Adrenal gland (tissue), 12 donors: Measurements from ENCODE around the gene NRXN3. TPM values are rescaled to one million over a fixed set of nuclear protein-coding genes. Genes with fewer than 3 reads are reported as not detected.

ENCODE experiments used
- DNase-seq, 7 donors: peaks; one replicate each; pipeline ENCODE4 v3.0.0-alpha.2; 2019 to 2020
- H3K27ac ChIP-seq, 5 donors: fragments of 200-600 bp; sonication (generic) in 4 of 5; 1 replicate in 3 of 5; 2 replicates in 2 of 5; pipeline versions ENCODE4 v1.5.1 to v1.8.0; 2016 to 2020; ENCODE audit warnings: mild to moderate bottlenecking in 1 of 5
- H3K27me3 ChIP-seq: fragments of 200-600 bp; 2 replicates; pipeline ENCODE4 v1.8.0; 2021
- H3K36me3 ChIP-seq, 2 donors: fragments of 200-600 bp; replicated peaks in 1 of 2; 1 replicate in 1 of 2; 2 replicates in 1 of 2; pipeline versions ENCODE4 v1.5.1 to v1.8.0; 2018 to 2022
- H3K4me1 ChIP-seq, 2 donors: fragments of 200-600 bp; replicated peaks in 1 of 2; 1 replicate in 1 of 2; 2 replicates in 1 of 2; pipeline versions ENCODE4 v1.5.1 to v1.8.0; 2018 to 2021
- H3K4me3 ChIP-seq, 4 donors: fragments of 200-600 bp; sonication (generic) in 3 of 4; one replicate each; pipeline ENCODE4 v1.5.1; 2016 to 2018
- H3K9me3 ChIP-seq, 3 donors: fragments of 200-600 bp; sonication (generic) in 1 of 3; replicated peaks in 1 of 3; 1 replicate in 2 of 3; 2 replicates in 1 of 3; pipeline versions ENCODE4 v1.5.1 to v1.8.0; 2016 to 2021
- CTCF ChIP-seq, 6 experiments: fragments of 450-650 bp in 4 of 6; fragments of 200-600 bp in 2 of 6; sonication (generic) in 1 of 6; IDR thresholded peaks; 1 replicate in 5 of 6; 2 replicates in 1 of 6; pipeline versions ENCODE4 v1.5.1 to v1.8.0; 2016 to 2021; ENCODE audit warnings: antibody characterized with exemption in 6 of 6, mild to moderate bottlenecking in 2 of 6, moderate library complexity in 1 of 6
- POLR2A ChIP-seq, 2 donors: fragments of 450-650 bp; IDR thresholded peaks; one replicate each; pipeline ENCODE4 v1.6.1; 2017; ENCODE audit warnings: antibody characterized with exemption in 2 of 2, mild to moderate bottlenecking in 2 of 2, moderate library complexity in 1 of 2
- WGBS, 4 donors: extraction: QIAGEN DNeasy Blood & Tissue Kit in 2 of 4; methylation state at CpG; one replicate each; pipeline versions ENCODE4 v1.1.5 to v1.1.7; 2013 to 2017; 5-methylcytosine and 5-hydroxymethylcytosine counted together
- intact Hi-C, 2 donors: fragments of 100-400 bp; cut with DNase I; formaldehyde crosslinking; loops; one replicate each; pipeline versions ENCODE4 v1.14.1 to v1.15.0; 2022 to 2023
- polyA plus RNA-seq, 3 donors: library from polyadenylated mRNA; stranded (reverse); fragments of 200-250 nt in 2 of 3; fragments of 350-450 nt in 1 of 3; fragmentation: Illumina TruSeq in 1 of 3; extraction: RNeasy Lipid Tissue Mini Kit (QIAGEN cat#74804) in 1 of 3; gene quantifications; one replicate each; pipeline ENCODE4 v1.2.3, GENCODE V29; 2013 to 2014
- total RNA-seq, 9 donors: library from RNA; depleted of rRNA in 4 of 9; stranded (reverse); fragments of >200 nt in 4 of 9; fragments of 120-200 nt in 1 of 9; fragmentation: NEBNext Ultra II Directional in 1 of 9; extraction: Animal tissue kit (Norgen Biotek cat#: 25700) in 1 of 9; gene quantifications; one replicate each; pipeline versions ENCODE4 v1.1.0 to v1.2.4, GENCODE V29; 2013 to 2023
- donor health status: healthy with polysubstance abuse.
- donor health status: Bipolar disorder and iron deficiency.
- donor health status: DM: yes; HTN: yes; CAD: no.
- donor health status: DM: no; HTN: no; CAD: no.
- donor health status: DM: no; HTN: no; CAD: no.
- donor health status: DM: yes; HTN: yes; CAD: no.

The NRXN3 gene
- total and polyA plus RNA-seq, 12 donors = 0.09 to 8.5 (median 1.6) TPM

GRCh38 chr14:78178971-78179370 lies 8.8 kb downstream of the NRXN3 start:
- H3K4me3 ChIP-seq = no peak overlapping the region
- DNase-seq = no peak
- intact Hi-C loops = no loop called here
- no peaks in the 10 kb centered on the region for H3K36me3 ChIP-seq
- H3K9me3 ChIP-seq = no peaks in the 10 kb centered on the region
- no peaks in the 10 kb centered on the region for H3K27me3 ChIP-seq
- no peak overlapping the region for H3K27ac ChIP-seq
- TF ChIP-seq CTCF (IDR thresholded peaks at IDR 0.05) = no peak
- no peak for TF ChIP-seq POLR2A (IDR thresholded peaks at IDR 0.05)
- 70 to 84% (median 75%) methylated on average over 3 of the region's 3 CpGs for WGBS, 4 donors
- no peaks in the 10 kb centered on the region for H3K4me1 ChIP-seq

- 45 to 71% (median 61%) methylated on average over 3 of the region's 3 CpGs for WGBS, 4 donors
- TF ChIP-seq POLR2A (IDR thresholded peaks at IDR 0.05) (no peak), CTCF (IDR thresholded peaks at IDR 0.05) (no peak)
- intact Hi-C loops = no loop called here
These were observed 11.1 kb downstream of the NRXN3 start for GRCh38 chr14:78181270-78181669.

GRCh38 chr14:78182722-78183121 lies 12.5 kb downstream of the NRXN3 start:
- Histone ChIP-seq H3K36me3 (no peaks in the 10 kb centered on the region), H3K27ac (no peak overlapping the region), H3K27me3 (no peaks in the 10 kb centered on the region), H3K9me3 (no peaks in the 10 kb centered on the region), H3K4me3 (no peak overlapping the region), H3K4me1 (no peaks in the 10 kb centered on the region)
- intact Hi-C loops = no loop called here
- 54 to 78% (median 73%) methylated on average over 4 to 7 of the region's 7 CpGs for whole genome bisulfite sequencing, 4 donors
- TF ChIP-seq POLR2A (IDR thresholded peaks at IDR 0.05) (no peak), CTCF (IDR thresholded peaks at IDR 0.05) (no peak)
- no peak for DNase-seq

More at GRCh38 chr14:78181270-78181669, 11.1 kb downstream of the NRXN3 start:
- no peak for DNase-seq
- Histone ChIP-seq H3K4me3 (no peak overlapping the region), H3K27me3 (no peaks in the 10 kb centered on the region), H3K9me3 (no peaks in the 10 kb centered on the region), H3K27ac (no peak overlapping the region), H3K4me1 (no peaks in the 10 kb centered on the region), H3K36me3 (no peaks in the 10 kb centered on the region)

GRCh38 chr14:78184157-78184556 lies 14.0 kb downstream of the NRXN3 start:
- no peaks in the 10 kb centered on the region for H3K27me3 ChIP-seq
- H3K27ac ChIP-seq = no peak overlapping the region
- H3K9me3 ChIP-seq = no peaks in the 10 kb centered on the region
- no peak for DNase-seq
- 81 to 92% (median 84%) methylated on average over 5 of the region's 5 CpGs for WGBS, 4 donors
- no peaks in the 10 kb centered on the region for H3K36me3 ChIP-seq
- intact Hi-C loops = no loop called here
- TF ChIP-seq POLR2A (IDR thresholded peaks at IDR 0.05) = no peak
- TF ChIP-seq CTCF (IDR thresholded peaks at IDR 0.05) = no peak
- no peaks in the 10 kb centered on the region for H3K4me1 ChIP-seq
- no peak overlapping the region for H3K4me3 ChIP-seq
